ENCODE data around the gene VAMP1. TPM values are rescaled to one million over a fixed set of nuclear protein-coding genes. Genes with fewer than 3 reads are reported as not detected.
"Not testable (repeated sequence)": the region's sequence is repeated elsewhere in the genome, so short reads cannot be mapped to it uniquely, and the experiment has no call there.

VAMP1 gene
- total RNA-seq, 4 donors from 2014 or later = 2.1 to 6.6 (median 4.4) TPM

GRCh38 chr12:6432991-6433390 is 37.5 kb downstream of the VAMP1 start:
- TF ChIP-seq POLR2A (IDR thresholded peaks at IDR 0.05) (no peak), CTCF (IDR thresholded peaks at IDR 0.05) (no peak)
- DNase-seq (ENCODE audit: low spot score in 2 of 2) = no peak
- H3K4me3 ChIP-seq (ENCODE audit: low read depth, poor library complexity, severe bottlenecking) = no peak overlapping the region
- intact Hi-C loops (cut with DNase I; ENCODE audit: low total_unique reads) = no loop called here
- 87 to 89% methylated on average over 5 of the region's 5 CpGs for WGBS, 2 donors

GRCh38 chr12:6430124-6430989 is 40.1 kb downstream of the VAMP1 start:
- intact Hi-C loops (cut with DNase I; ENCODE audit: low total_unique reads) = no loop called here
- no peak for TF ChIP-seq CTCF (IDR thresholded peaks at IDR 0.05)
- TF ChIP-seq POLR2A (IDR thresholded peaks at IDR 0.05) = no peak

GRCh38 chr12:6428326-6428725 is 42.2 kb downstream of the VAMP1 start:
- no peak for DNase-seq (ENCODE audit: low spot score in 2 of 2)
- H3K4me3 ChIP-seq (ENCODE audit: low read depth, poor library complexity, severe bottlenecking) = no peak overlapping the region
- TF ChIP-seq CTCF (IDR thresholded peaks at IDR 0.05) (no peak), POLR2A (IDR thresholded peaks at IDR 0.05) (no peak)
- intact Hi-C loops (cut with DNase I; ENCODE audit: low total_unique reads) = no loop called here
- WGBS, 2 donors = 81 to 86% methylated on average over 3 of the region's 3 CpGs

More at GRCh38 chr12:6430124-6430989, 40.1 kb downstream of the VAMP1 start:
- WGBS, 2 donors = 20 to 21% methylated on average over 19 of the region's 19 CpGs
- DNase-seq (ENCODE audit: low spot score in 2 of 2) = peak; percentile 91 to 97
- no peak overlapping the region for H3K4me3 ChIP-seq (ENCODE audit: low read depth, poor library complexity, severe bottlenecking)

- peak in 1 of 2 donors; percentile 15 for DNase-seq (ENCODE audit: low spot score in 2 of 2)
- H3K4me3 ChIP-seq (ENCODE audit: low read depth, poor library complexity, severe bottlenecking); intact Hi-C loops (cut with DNase I; ENCODE audit: low total_unique reads): not testable (repeated sequence)
- 96 to 97% methylated on average over 10 of the region's 10 CpGs for WGBS, 2 donors
Observed at GRCh38 chr12:6427796-6428195, 42.7 kb downstream of the VAMP1 start.

- intact Hi-C loops (cut with DNase I; ENCODE audit: low total_unique reads) = no loop called here
- DNase-seq (ENCODE audit: low spot score in 2 of 2) = peak in 1 of 2 donors; percentile 78
- TF ChIP-seq POLR2A (IDR thresholded peaks at IDR 0.05) (no peak), CTCF (IDR thresholded peaks at IDR 0.05) (no peak)
- WGBS, 2 donors = 75 to 81% methylated on average over 14 of the region's 14 CpGs
- H3K4me3 ChIP-seq (ENCODE audit: low read depth, poor library complexity, severe bottlenecking) = no peak overlapping the region
Observed at GRCh38 chr12:6426882-6427671, 43.4 kb downstream of the VAMP1 start.

All from lower leg skin (tissue), 4 donors.